WTC11 (cell line): ENCODE measurements around the gene LRRC7.

ENCODE experiments used
- CREB1 ChIP-seq: sonication (generic); formaldehyde crosslinking; IDR thresholded peaks from 2 replicates; pipeline ENCODE4 v1.8.0; 2023; ENCODE audit warnings: mild to moderate bottlenecking, missing genetic modification reagents
- JUN ChIP-seq: sonication (generic); formaldehyde crosslinking; IDR thresholded peaks from 2 replicates; pipeline ENCODE4 v1.8.0; 2023; ENCODE audit warnings: mild to moderate bottlenecking, missing genetic modification reagents
- MYBL2 ChIP-seq: sonication (generic); formaldehyde crosslinking; IDR thresholded peaks from 2 replicates; pipeline ENCODE4 v1.8.1; 2023; ENCODE audit warnings: mild to moderate bottlenecking, moderate library complexity, missing genetic modification reagents
- TP53 ChIP-seq: sonication (generic); formaldehyde crosslinking; IDR thresholded peaks from 2 replicates; pipeline ENCODE4 v1.8.1; 2023; ENCODE audit warnings: mild to moderate bottlenecking, missing genetic modification reagents
- TF ChIP-seq, protein P1 (sequence below): fragments of 200-600 bp; IDR thresholded peaks from 2 replicates; pipeline ENCODE4 v1.8.0; 2022; ENCODE audit warnings: antibody characterized with exemption

DNA sequence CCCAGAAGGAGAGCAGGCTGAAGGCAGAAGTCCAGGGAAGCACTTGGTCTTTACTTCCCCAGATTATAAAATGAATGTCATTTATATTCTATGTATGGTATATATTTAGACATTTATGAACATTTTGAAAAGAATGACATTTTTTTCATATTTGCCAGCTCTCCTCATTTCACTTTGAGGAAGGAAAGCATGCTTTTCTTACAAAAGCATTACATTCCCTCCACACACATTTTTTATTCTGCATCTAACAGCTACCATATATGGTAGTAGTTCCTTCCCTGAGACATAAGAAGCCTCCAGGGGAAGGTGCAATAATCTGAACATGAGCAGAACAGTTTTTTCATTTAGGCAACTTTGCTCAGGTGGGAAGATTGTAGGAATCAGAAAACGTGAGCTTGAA, 94.0 kb downstream of the LRRC7 start:
- TF ChIP-seq JUN (no peak), TP53 (no peak), CREB1 (CRISPR knock-in tag) (no peak), MYBL2 (CRISPR knock-in tag) (no peak)
- TF ChIP-seq, protein P1, sequence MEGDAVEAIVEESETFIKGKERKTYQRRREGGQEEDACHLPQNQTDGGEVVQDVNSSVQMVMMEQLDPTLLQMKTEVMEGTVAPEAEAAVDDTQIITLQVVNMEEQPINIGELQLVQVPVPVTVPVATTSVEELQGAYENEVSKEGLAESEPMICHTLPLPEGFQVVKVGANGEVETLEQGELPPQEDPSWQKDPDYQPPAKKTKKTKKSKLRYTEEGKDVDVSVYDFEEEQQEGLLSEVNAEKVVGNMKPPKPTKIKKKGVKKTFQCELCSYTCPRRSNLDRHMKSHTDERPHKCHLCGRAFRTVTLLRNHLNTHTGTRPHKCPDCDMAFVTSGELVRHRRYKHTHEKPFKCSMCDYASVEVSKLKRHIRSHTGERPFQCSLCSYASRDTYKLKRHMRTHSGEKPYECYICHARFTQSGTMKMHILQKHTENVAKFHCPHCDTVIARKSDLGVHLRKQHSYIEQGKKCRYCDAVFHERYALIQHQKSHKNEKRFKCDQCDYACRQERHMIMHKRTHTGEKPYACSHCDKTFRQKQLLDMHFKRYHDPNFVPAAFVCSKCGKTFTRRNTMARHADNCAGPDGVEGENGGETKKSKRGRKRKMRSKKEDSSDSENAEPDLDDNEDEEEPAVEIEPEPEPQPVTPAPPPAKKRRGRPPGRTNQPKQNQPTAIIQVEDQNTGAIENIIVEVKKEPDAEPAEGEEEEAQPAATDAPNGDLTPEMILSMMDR = no peak
